Endothelial cell of umbilical vein (primary cell): ENCODE data around the gene PPHLN1. TPM values are rescaled to one million over a fixed set of nuclear protein-coding genes. Genes with fewer than 3 reads are reported as not detected.

Source experiments
- BruUV-seq: library from RNA; stranded (reverse); fragments of 400-500 nt; replicated peaks from 2 replicates; lab custom pipeline; 2021; lab: Mats Ljungman, UMichigan
- CTCF ChIA-PET: fragments of 300-600, 350-600 bp; sonication (Branson Sonifier 250); formaldehyde crosslinking; loops from one replicate; lab custom pipeline; 2021; ENCODE audit warnings: antibody characterized with exemption, inconsistent platforms; lab: Charles Lee
- POLR2A ChIA-PET: fragments of 300-600, 350-600 bp; sonication (Branson Sonifier 250); formaldehyde crosslinking; loops from one replicate; lab custom pipeline; 2021; ENCODE audit warnings: antibody characterized with exemption, inconsistent platforms; lab: Charles Lee
- DNase-seq: peaks from one replicate; pipeline ENCODE4 v3.0.0-alpha.2; 2011; ENCODE audit warnings: low read depth, low spot score
- FAIRE-seq: peaks from 2 replicates; lab custom pipeline; 2011; peaks lifted over from hg19 to GRCh38; lab: Jason Lieb, UNC
- H2AFZ ChIP-seq: 2 replicates; pipeline ENCODE4 v1.6.0; 2012; ENCODE audit warnings: low read depth, low read length, control low read depth, inconsistent platforms
- H3K27ac ChIP-seq: 2 replicates; pipeline ENCODE4 v1.5.1; 2011; ENCODE audit warnings: low read depth, mild to moderate bottlenecking, control low read depth, low read length, moderate library complexity; ENCODE audit not compliant: insufficient read depth
- H3K27me3 ChIP-seq, 2 experiments: 2 replicates each; pipeline versions ENCODE4 v1.6.0 to v1.6.1; 2011; ENCODE audit warnings: low read length in 2 of 2, mixed read lengths in 1 of 2; ENCODE audit not compliant: control insufficient read depth in 2 of 2, insufficient read depth in 2 of 2
- H3K36me3 ChIP-seq, 2 experiments: 2 replicates in 1 of 2; 3 replicates in 1 of 2; pipeline ENCODE4 v1.5.1; 2011; ENCODE audit warnings: low read length in 2 of 2, mild to moderate bottlenecking in 1 of 2, moderate library complexity in 1 of 2; ENCODE audit not compliant: control insufficient read depth in 2 of 2, insufficient read depth in 2 of 2; ENCODE audit errors: extremely low read depth in 1 of 2
- H3K4me1 ChIP-seq: 3 replicates; pipeline ENCODE4 v1.5.1; 2011; ENCODE audit warnings: mild to moderate bottlenecking, low read length; ENCODE audit not compliant: control insufficient read depth, insufficient read depth; ENCODE audit errors: extremely low read depth
- H3K4me2 ChIP-seq: 2 replicates; pipeline ENCODE4 v1.6.1; 2011; ENCODE audit warnings: low read length, control low read depth, mixed read lengths; ENCODE audit not compliant: insufficient read depth
- H3K4me3 ChIP-seq, 3 experiments: fragments of 200-600 bp in 1 of 3; sonication (generic), shearing (Covaris generic) in 1 of 3; replicated peaks in 1 of 3; 2 replicates each; pipeline ENCODE4 v1.5.1; 2011 to 2016; ENCODE audit warnings: control low read depth in 3 of 3, low read length in 3 of 3, mild to moderate bottlenecking in 2 of 3, inconsistent platforms in 1 of 3, low read depth in 1 of 3, moderate library complexity in 1 of 3; ENCODE audit not compliant: insufficient read depth in 1 of 3
- H3K79me2 ChIP-seq: 2 replicates; pipeline ENCODE4 v1.6.0; 2012; ENCODE audit warnings: low read length, inconsistent platforms; ENCODE audit not compliant: control insufficient read depth, insufficient read depth
- H3K9ac ChIP-seq: replicated peaks from 2 replicates; pipeline ENCODE3; 2011; ENCODE audit warnings: low read length, control low read depth; ENCODE audit not compliant: insufficient read depth; ENCODE audit errors: extremely low read depth
- H3K9me1 ChIP-seq: replicated peaks from 3 replicates; pipeline ENCODE4 v1.6.0; 2011; ENCODE audit warnings: mild to moderate bottlenecking, low read length; ENCODE audit not compliant: control insufficient read depth, insufficient read depth; ENCODE audit errors: extremely low read depth
- H3K9me3 ChIP-seq: replicated peaks from 2 replicates; pipeline ENCODE4 v1.5.1; 2012; ENCODE audit warnings: low read length, inconsistent platforms; ENCODE audit not compliant: control insufficient read depth, insufficient read depth
- H4K20me1 ChIP-seq: replicated peaks from 2 replicates; pipeline ENCODE3; 2011; ENCODE audit warnings: mild to moderate bottlenecking, low read length; ENCODE audit not compliant: control insufficient read depth, insufficient read depth; ENCODE audit errors: extremely low read depth
- CTCF ChIP-seq, 2 donors: IDR thresholded peaks; 1 replicate in 1 of 2; 2 replicates in 1 of 2; pipeline ENCODE4 v1.5.1; 2011; ENCODE audit warnings: low read length in 2 of 2, mild to moderate bottlenecking in 2 of 2, moderate library complexity in 2 of 2, control low read depth in 1 of 2, inconsistent platforms in 1 of 2, low read depth in 1 of 2; ENCODE audit not compliant: insufficient read depth in 1 of 2; ENCODE audit errors: extremely low read depth in 1 of 2
- EZH2 ChIP-seq: IDR thresholded peaks from 2 replicates; pipeline ENCODE4 v1.6.1; 2012; ENCODE audit warnings: borderline replicate concordance, low read depth, mild to moderate bottlenecking, moderate library complexity, low read length, inconsistent platforms; ENCODE audit not compliant: severe bottlenecking
- FOS ChIP-seq: IDR thresholded peaks from 2 replicates; pipeline ENCODE4 v1.6.1; 2011; ENCODE audit warnings: mild to moderate bottlenecking, low read length, moderate library complexity, borderline replicate concordance; ENCODE audit not compliant: insufficient read depth
- GATA2 ChIP-seq: IDR thresholded peaks from 2 replicates; pipeline ENCODE4 v1.7.0; 2011; ENCODE audit warnings: low read depth, mild to moderate bottlenecking, moderate library complexity, mixed read lengths, low read length; ENCODE audit not compliant: insufficient read length, insufficient read depth
- JUN ChIP-seq: IDR thresholded peaks from 2 replicates; pipeline ENCODE4 v1.6.1; 2011; ENCODE audit warnings: borderline replicate concordance, low read depth; ENCODE audit not compliant: insufficient read length, insufficient read depth
- MAX ChIP-seq: IDR thresholded peaks from 2 replicates; pipeline ENCODE4 v1.6.1; 2011; ENCODE audit not compliant: insufficient read depth, insufficient read length
- MYC ChIP-seq: IDR thresholded peaks from one replicate; pipeline ENCODE4 v1.6.1; 2011; ENCODE audit warnings: mild to moderate bottlenecking, low read depth, low read length
- POLR2A ChIP-seq: IDR thresholded peaks from 2 replicates; pipeline ENCODE4 v1.6.1; 2012; ENCODE audit warnings: low read depth, mild to moderate bottlenecking, control low read depth, low read length
- POLR2AphosphoS5 ChIP-seq: IDR thresholded peaks from 2 replicates; pipeline ENCODE4 v1.6.1; 2012; ENCODE audit warnings: low read depth, mild to moderate bottlenecking, control low read depth, low read length, moderate library complexity; ENCODE audit not compliant: insufficient read depth
- dilution Hi-C: fragments of 300-500 bp; cut with MboI; formaldehyde crosslinking; loops from one replicate; pipeline ENCODE4 v1.15.0; 2019; ENCODE audit warnings: low sequenced_read_pairs; ENCODE audit not compliant: extremely low pct_ligation_motif_present
- intact Hi-C: fragments of 100-400 bp; cut with micrococcal nuclease; formaldehyde crosslinking; loops from one replicate; pipeline ENCODE4 v1.10.0; 2022
- polyA plus RNA-seq, 4 experiments: library from polyadenylated mRNA; depleted of rRNA in 3 of 4; stranded (reverse) in 3 of 4; unstranded in 1 of 4; fragments of >200 nt; gene quantifications; 2 replicates each; pipeline versions ENCODE4 v1.2.1 to v1.2.3, GENCODE V29; 2011 to 2012; ENCODE audit warnings: missing spikeins in 1 of 4
- total RNA-seq: library from RNA; stranded (reverse); gene quantifications from 2 replicates; pipeline ENCODE4 v1.2.3, GENCODE V29; 2021

Gene PPHLN1
- total and polyA plus RNA-seq, 2 donors (not counting 3 experiments of a cell fraction or from before 2014, with no cell fraction given): 23.4 to 62.2 TPM

GRCh38 chr12:42468341-42468821, 142.4 kb downstream of the PPHLN1 start:
- peaks cover 6% of the 10 kb centered on the region for H4K20me1 ChIP-seq
- intact Hi-C loops: no loop called here
- no TSS peak for BruUV-seq

More at GRCh38 chr12:42468341-42468821, 142.4 kb downstream of the PPHLN1 start:
- FAIRE-seq (no peak), DNase-seq (no peak)
- no peak overlapping the region for H3K9ac ChIP-seq
- CTCF ChIA-PET: interaction anchor here (1.0 to 4.7 kb wide), 8 partner anchors 11 to 870 kb away, joined by 3 to 20 read pairs (median 6); no protein-coding TSS in a partner anchor
- no peaks in the 10 kb centered on the region for H3K27me3 ChIP-seq
- no peak overlapping the region for H3K4me3 ChIP-seq
- H3K9me3 ChIP-seq: no peaks in the 10 kb centered on the region
- dilution Hi-C loops: no loop called here
- H3K79me2 ChIP-seq: peaks cover 50% of the 10 kb centered on the region
- no peak for TF ChIP-seq CTCF (IDR thresholded peaks at IDR 0.05; ENCODE audit: extremely low read depth in 1 of 2, insufficient read depth in 1 of 2, low read depth in 1 of 2, low read length in 2 of 2)
- no peak for TF ChIP-seq EZH2
- no peak for TF ChIP-seq JUN
- no peak for TF ChIP-seq POLR2A
- no peak for TF ChIP-seq MAX
- no peak for TF ChIP-seq FOS
- no peak for TF ChIP-seq MYC
- TF ChIP-seq GATA2: no peak
- no peak for TF ChIP-seq POLR2AphosphoS5
- H3K4me1 ChIP-seq: peaks cover 38% of the 10 kb centered on the region
- peaks cover 30 to 60% of the 10 kb centered on the region in 2 experiments for H3K36me3 ChIP-seq
- H3K9me1 ChIP-seq: no peaks in the 10 kb centered on the region
- POLR2A ChIA-PET: no interaction called here
- H3K4me2 ChIP-seq: no peak overlapping the region
- H3K27ac ChIP-seq: no peak overlapping the region
- no peak overlapping the region for H2AFZ ChIP-seq
